K562 (cell line): ENCODE measurements around the gene TMEM161B. TPM values are rescaled to one million over a fixed set of nuclear protein-coding genes. Genes with fewer than 3 reads are reported as not detected.
A peak's percentile ranks its signal among the peaks of the same experiment; 100 is the strongest.

ENCODE experiments used
- CEBPB ChIP-seq: fragments of 450-650 bp; IDR thresholded peaks from 2 replicates; pipeline ENCODE4 v1.6.1; 2016; ENCODE audit warnings: missing genetic modification characterization, missing compliant biosample characterization
- CREB5 ChIP-seq: fragments of 250-450 bp; sonication (Bioruptor Pico); IDR thresholded peaks from 2 replicates; pipeline ENCODE4 v1.5.0; 2020; ENCODE audit warnings: mild to moderate bottlenecking
- E4F1 ChIP-seq: fragments of 250-450 bp; sonication (Bioruptor Pico); IDR thresholded peaks from 2 replicates; pipeline ENCODE4 v1.5.0; 2021; ENCODE audit warnings: mild to moderate bottlenecking, borderline replicate concordance
- L3MBTL2 ChIP-seq: fragments of 450-650 bp; IDR thresholded peaks from 2 replicates; pipeline ENCODE4 v1.6.1; 2016; ENCODE audit warnings: mild to moderate bottlenecking, moderate library complexity
- NEUROD1 ChIP-seq: fragments of 150-350 bp; IDR thresholded peaks from 2 replicates; pipeline ENCODE4 v1.6.1; 2014; ENCODE audit warnings: borderline replicate concordance, low read length, low read depth; ENCODE audit not compliant: partially characterized antibody
- NFXL1 ChIP-seq: fragments of 450-650 bp; formaldehyde crosslinking; IDR thresholded peaks from 2 replicates; pipeline ENCODE4 v1.4.0; 2021; ENCODE audit warnings: mild to moderate bottlenecking
- PHTF2 ChIP-seq: fragments of 250-450 bp; sonication (Bioruptor Pico); IDR thresholded peaks from 2 replicates; pipeline ENCODE4 v1.5.0; 2021; ENCODE audit warnings: mild to moderate bottlenecking
- PTTG1 ChIP-seq: fragments of 450-650 bp; IDR thresholded peaks from 2 replicates; pipeline ENCODE4 v1.6.1; 2016; ENCODE audit warnings: low read depth, mild to moderate bottlenecking, missing genetic modification characterization, missing compliant biosample characterization
- RAD51 ChIP-seq: fragments of 450-650 bp; IDR thresholded peaks from 2 replicates; pipeline ENCODE4 v1.7.1; 2016; ENCODE audit warnings: low read depth, mild to moderate bottlenecking, borderline replicate concordance
- RCOR1 ChIP-seq, 2 experiments: IDR thresholded peaks; 2 replicates each; pipeline ENCODE4 v1.6.1; 2012; ENCODE audit warnings: low read depth in 2 of 2, low read length in 2 of 2, borderline replicate concordance in 1 of 2, improper control_type of control experiment in 1 of 2
- SMARCE1 ChIP-seq: fragments of 450-650 bp; IDR thresholded peaks from 2 replicates; pipeline ENCODE4 v1.7.1; 2016; ENCODE audit warnings: mild to moderate bottlenecking
- TCF15 ChIP-seq: fragments of 250-450 bp; sonication (Bioruptor Pico); IDR thresholded peaks from 2 replicates; pipeline ENCODE4 v1.8.0; 2022; ENCODE audit warnings: moderate library complexity, mild to moderate bottlenecking, inconsistent platforms
- U2AF1 ChIP-seq: fragments of 200-400 bp; formaldehyde crosslinking; optimal IDR thresholded peaks from 2 replicates; pipeline ENCODE3; 2017; ENCODE audit warnings: mild to moderate bottlenecking, low read depth, low read length, moderate library complexity
- ZKSCAN8 ChIP-seq: fragments of 200-800 bp; sonication (Bioruptor generic); IDR thresholded peaks from 2 replicates; pipeline ENCODE4 v1.6.1; 2016; ENCODE audit warnings: missing genetic modification characterization, missing compliant biosample characterization
- ZNF79 ChIP-seq: fragments of 250-450 bp; sonication (Bioruptor Pico); IDR thresholded peaks from 2 replicates; pipeline ENCODE4 v1.4.0; 2020; ENCODE audit warnings: low read depth, mild to moderate bottlenecking, moderate library complexity
- polyA plus RNA-seq, 8 experiments: library from polyadenylated mRNA; depleted of rRNA in 4 of 8; stranded (reverse) in 5 of 8; unstranded in 3 of 8; fragments of >200 nt; fragmentation: Nextera tagmentation in 2 of 8; fragmentation: Illumina TruSeq in 1 of 8; extraction: Ambion mirVana in 2 of 8; extraction: Trizol in 1 of 8; gene quantifications; 2 replicates each; pipeline versions ENCODE4 v1.2.1 to v1.2.3, GENCODE V29; 2011 to 2014; ENCODE audit warnings: inconsistent platforms in 1 of 8, missing spikeins in 1 of 8
- total RNA-seq, 7 experiments: library from RNA; depleted of rRNA in 6 of 7; stranded (reverse); fragments of >200 nt in 6 of 7; fragmentation: Illumina TruSeq in 2 of 7; extraction: Trizol in 2 of 7; gene quantifications; 2 replicates each; pipeline versions ENCODE4 v1.2.1 to v1.2.3, GENCODE V29; 2011 to 2021; ENCODE audit warnings: low replicate concordance in 1 of 7
- TF ChIP-seq, protein P1 (sequence below), 2 experiments: fragments of 250-450 bp in 1 of 2; fragments of 450-650 bp in 1 of 2; sonication (Bioruptor Pico) in 1 of 2; IDR thresholded peaks; 2 replicates each; pipeline versions ENCODE4 v1.6.1 to v1.8.0; 2016 to 2021; ENCODE audit warnings: mild to moderate bottlenecking in 2 of 2, moderate library complexity in 2 of 2, missing compliant biosample characterization in 1 of 2, missing genetic modification characterization in 1 of 2

Gene TMEM161B
- total and polyA plus RNA-seq, 9 of the 15 experiments (the other 6 are each of a cell fraction or from before 2014, with no cell fraction given), result 18.9 to 57.1 (median 40.6) TPM

- TF ChIP-seq ZNF79 (CRISPR knock-in tag) (peak; percentile 74; the same call in 1 of the 2 replicates), NEUROD1 (no peak), ZKSCAN8 (peak; percentile 47; the same call in 1 of the 2 replicates), PTTG1 (peak; percentile 93), E4F1 (CRISPR knock-in tag) (no peak), RAD51 (peak; percentile 69), SMARCE1 (peak; percentile 67; the same call in 1 of the 2 replicates), NFXL1 (CRISPR knock-in tag) (peak; percentile 86; the same call in 1 of the 2 replicates), RCOR1 (IDR thresholded peaks at IDR 0.05; ENCODE audit: borderline replicate concordance in 1 of 2, low read depth in 2 of 2, low read length in 2 of 2) (peak in 1 of 2 experiments; percentile 72; a peak in 1 of 4 replicates), CEBPB (tag) (no peak), TCF15 (peak; percentile 81), PHTF2 (CRISPR knock-in tag) (peak; percentile 72; the same call in 1 of the 2 replicates), CREB5 (CRISPR knock-in tag) (0 out of 2 replicates have a peak, but pooled peaks have one; percentile 63), U2AF1 (no peak), L3MBTL2 (peak; percentile 55; the same call in 1 of the 2 replicates)
- TF ChIP-seq, protein P1, sequence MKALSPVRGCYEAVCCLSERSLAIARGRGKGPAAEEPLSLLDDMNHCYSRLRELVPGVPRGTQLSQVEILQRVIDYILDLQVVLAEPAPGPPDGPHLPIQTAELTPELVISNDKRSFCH (CRISPR knock-in tag; IDR thresholded peaks at IDR 0.05), result no peak
- TF ChIP-seq, protein P1 (tag; IDR thresholded peaks at IDR 0.05), result peak; percentile 64
Measured at GRCh38 chr5:88251048-88251711, 17.5 kb downstream of the TMEM161B start (continued).
